ENCODE measurements around the gene EZH2. TPM values are rescaled to one million over a fixed set of nuclear protein-coding genes. Genes with fewer than 3 reads are reported as not detected.

Gene EZH2
- total RNA-seq, 2 experiments from 2014 or later, result 45.5 to 72.2 TPM

GRCh38 chr7:148814922-148815559, 69.0 kb downstream of the EZH2 start:
- Histone ChIP-seq H4K20me1 (ENCODE audit: insufficient read depth, low read length) (peaks cover 6% of the 10 kb centered on the region; the same call in 1 of the 2 replicates), H2AFZ (ENCODE audit: low read length) (no peak overlapping the region), H3K9me2 (ENCODE audit: insufficient read depth, low read length) (no peaks in the 10 kb centered on the region), H3K4me1 (ENCODE audit: insufficient read depth, low read length, poor library complexity, severe bottlenecking) (peaks cover 14% of the 10 kb centered on the region), H3K4me3 (ENCODE audit: low read depth, low read length, poor library complexity, severe bottlenecking) (no peak overlapping the region), H3K9me3 (ENCODE audit: low read length) (no peaks in the 10 kb centered on the region), H3K27ac (ENCODE audit: low read depth, low read length, poor library complexity, severe bottlenecking) (no peak overlapping the region), H3K36me3 (ENCODE audit: insufficient read depth, low read length) (peaks cover 99% of the 10 kb centered on the region), H3K4me2 (ENCODE audit: low read length) (no peak overlapping the region), H3K79me2 (ENCODE audit: insufficient read depth, low read depth, low read length) (no peaks in the 10 kb centered on the region)
- intact Hi-C loops (cut with micrococcal nuclease; ENCODE audit: unreplicated experiment), result loop anchor here (5.0 kb wide), 1 partner anchor 147 kb away; no protein-coding TSS in a partner anchor
- no TSS peak for BruUV-seq (replicated peaks)
- CTCF ChIA-PET (ENCODE audit: unreplicated experiment), result no interaction called here
- POLR2A ChIA-PET, result interaction anchor here (0.5 to 1.4 kb wide), 3 partner anchors 11 to 135 kb away, joined by 3 to 4 read pairs (median 3); no protein-coding TSS in a partner anchor
- TF ChIP-seq EZH2phosphoT487 (IDR thresholded peaks at IDR 0.05; ENCODE audit: borderline replicate concordance, low read depth, low read length) (no peak), CTCF (conservative IDR thresholded peaks at IDR 0.05; ENCODE audit: low read length) (no peak)
- no peak for DNase-seq (ENCODE audit: low spot score)

GRCh38 chr7:148813890-148814289, 70.2 kb downstream of the EZH2 start:
- Histone ChIP-seq H3K4me1 (ENCODE audit: insufficient read depth, low read length, poor library complexity, severe bottlenecking) (peaks cover 14% of the 10 kb centered on the region), H3K9me2 (ENCODE audit: insufficient read depth, low read length) (no peaks in the 10 kb centered on the region), H3K9me3 (ENCODE audit: low read length) (no peaks in the 10 kb centered on the region), H3K27ac (ENCODE audit: low read depth, low read length, poor library complexity, severe bottlenecking) (no peak overlapping the region), H3K4me3 (ENCODE audit: low read depth, low read length, poor library complexity, severe bottlenecking) (no peak overlapping the region), H3K36me3 (ENCODE audit: insufficient read depth, low read length) (peaks cover 99% of the 10 kb centered on the region), H4K20me1 (ENCODE audit: insufficient read depth, low read length) (peaks cover 6% of the 10 kb centered on the region; the same call in 1 of the 2 replicates), H2AFZ (ENCODE audit: low read length) (no peak overlapping the region), H3K79me2 (ENCODE audit: insufficient read depth, low read depth, low read length) (no peaks in the 10 kb centered on the region), H3K4me2 (ENCODE audit: low read length) (no peak overlapping the region)
- CTCF ChIA-PET (ENCODE audit: unreplicated experiment), result no interaction called here
- intact Hi-C loops (cut with micrococcal nuclease; ENCODE audit: unreplicated experiment), result no loop called here
- DNase-seq (ENCODE audit: low spot score), result no peak
- POLR2A ChIA-PET, result interaction anchor here (0.6 to 1.2 kb wide), 2 partner anchors 101 to 127 kb away, joined by 3 to 5 read pairs; no protein-coding TSS in a partner anchor
- TF ChIP-seq CTCF (conservative IDR thresholded peaks at IDR 0.05; ENCODE audit: low read length) (no peak), EZH2phosphoT487 (IDR thresholded peaks at IDR 0.05; ENCODE audit: borderline replicate concordance, low read depth, low read length) (no peak)
- BruUV-seq (replicated peaks), result no TSS peak

- H3K27ac ChIP-seq (ENCODE audit: low read depth, low read length, poor library complexity, severe bottlenecking), result no peak overlapping the region
- no peaks in the 10 kb centered on the region for H3K9me2 ChIP-seq (ENCODE audit: insufficient read depth, low read length)
- H3K79me2 ChIP-seq (ENCODE audit: insufficient read depth, low read depth, low read length), result no peaks in the 10 kb centered on the region
- CTCF ChIA-PET (ENCODE audit: unreplicated experiment), result no interaction called here
- no peaks in the 10 kb centered on the region for H3K9me3 ChIP-seq (ENCODE audit: low read length)
- H3K4me2 ChIP-seq (ENCODE audit: low read length), result no peak overlapping the region
- intact Hi-C loops (cut with micrococcal nuclease; ENCODE audit: unreplicated experiment), result no loop called here
- POLR2A ChIA-PET, result interaction anchor here (1.3 kb wide), 1 partner anchor 71 kb away, joined by 3 read pairs; no protein-coding TSS in a partner anchor
- no peak for DNase-seq (ENCODE audit: low spot score)
- no TSS peak for BruUV-seq (replicated peaks)
- H4K20me1 ChIP-seq (ENCODE audit: insufficient read depth, low read length), result peaks cover 6% of the 10 kb centered on the region; the same call in 1 of the 2 replicates
- H3K4me1 ChIP-seq (ENCODE audit: insufficient read depth, low read length, poor library complexity, severe bottlenecking), result peaks cover 14% of the 10 kb centered on the region
- no peak overlapping the region for H3K4me3 ChIP-seq (ENCODE audit: low read depth, low read length, poor library complexity, severe bottlenecking)
- TF ChIP-seq CTCF (conservative IDR thresholded peaks at IDR 0.05; ENCODE audit: low read length) (no peak), EZH2phosphoT487 (IDR thresholded peaks at IDR 0.05; ENCODE audit: borderline replicate concordance, low read depth, low read length) (no peak)
- H2AFZ ChIP-seq (ENCODE audit: low read length), result no peak overlapping the region
- H3K36me3 ChIP-seq (ENCODE audit: insufficient read depth, low read length), result peaks cover 100% of the 10 kb centered on the region
Measured at GRCh38 chr7:148811892-148812291, 72.2 kb downstream of the EZH2 start.

Data from OCI-LY7 (cell line).